ELF-1 (cell line): ENCODE measurements around the gene INSC.

Experiments used
- DNase-seq: peaks from one replicate; pipeline ENCODE4 v3.0.0-alpha.2; 2016; ENCODE audit warnings: low read depth, low spot score

Gene INSC

DNA sequence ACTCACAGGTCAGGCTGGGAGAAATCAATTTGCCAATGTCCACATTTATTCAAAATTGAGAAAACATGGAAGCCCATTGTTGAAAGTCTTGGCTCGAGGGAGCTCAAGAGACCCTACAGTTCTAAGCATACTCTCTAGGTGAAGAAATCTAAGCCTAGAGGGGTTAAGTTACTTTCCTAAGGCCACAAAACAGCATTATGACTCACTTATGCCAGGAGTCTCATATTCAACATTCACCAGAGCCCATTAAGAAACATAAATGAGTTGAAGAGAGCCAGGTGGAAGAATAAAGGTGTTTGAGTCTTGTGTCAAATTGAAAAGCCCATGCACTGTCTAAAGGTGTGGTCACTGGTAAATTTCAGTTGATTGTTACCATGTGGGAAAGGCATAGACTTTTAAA, 108.1 kb downstream of the INSC start:
- no peak for DNase-seq

DNA sequence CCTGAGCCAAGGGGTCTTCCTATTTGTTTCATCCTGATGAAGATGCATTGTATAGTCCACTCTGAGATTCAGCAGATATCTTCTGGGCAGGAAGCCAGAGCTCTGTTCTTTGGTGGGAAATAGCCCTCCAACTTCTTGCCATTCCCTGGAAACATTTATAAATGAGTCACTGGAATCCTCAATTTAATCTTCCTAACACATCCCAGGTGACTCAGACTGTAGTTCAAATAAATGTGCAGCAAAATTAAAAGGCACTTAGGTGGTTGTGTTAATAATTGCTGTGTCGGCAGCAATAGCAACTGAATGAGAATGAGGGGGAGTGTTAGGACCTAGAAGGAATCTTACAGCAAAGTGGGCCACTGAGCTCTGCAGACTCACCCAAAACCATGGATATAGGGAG, 108.6 kb downstream of the INSC start:
- no peak for DNase-seq

- no peak for DNase-seq
Measured at GRCh38 chr11:15224466-15224865, 109.7 kb downstream of the INSC start.

DNA sequence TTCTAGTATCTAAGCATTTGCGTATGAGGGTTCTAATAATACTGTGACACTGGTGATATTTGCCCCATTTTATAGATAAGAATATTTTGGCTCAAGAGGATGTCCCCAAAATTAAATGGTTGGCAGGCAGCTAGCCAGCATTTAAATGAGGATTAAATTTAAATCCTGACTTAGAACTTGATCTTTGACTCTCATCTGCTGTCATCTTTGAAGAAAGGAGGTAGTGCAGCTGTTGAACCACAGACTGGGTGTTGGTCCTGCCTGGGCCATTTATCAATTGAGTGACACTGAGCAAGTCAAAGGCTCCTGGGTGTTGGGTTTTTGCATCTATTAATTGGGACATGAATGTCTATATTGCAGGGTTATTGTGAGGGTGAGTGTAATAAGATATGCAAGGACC, 112.3 kb downstream of the INSC start:
- no peak for DNase-seq

DNA sequence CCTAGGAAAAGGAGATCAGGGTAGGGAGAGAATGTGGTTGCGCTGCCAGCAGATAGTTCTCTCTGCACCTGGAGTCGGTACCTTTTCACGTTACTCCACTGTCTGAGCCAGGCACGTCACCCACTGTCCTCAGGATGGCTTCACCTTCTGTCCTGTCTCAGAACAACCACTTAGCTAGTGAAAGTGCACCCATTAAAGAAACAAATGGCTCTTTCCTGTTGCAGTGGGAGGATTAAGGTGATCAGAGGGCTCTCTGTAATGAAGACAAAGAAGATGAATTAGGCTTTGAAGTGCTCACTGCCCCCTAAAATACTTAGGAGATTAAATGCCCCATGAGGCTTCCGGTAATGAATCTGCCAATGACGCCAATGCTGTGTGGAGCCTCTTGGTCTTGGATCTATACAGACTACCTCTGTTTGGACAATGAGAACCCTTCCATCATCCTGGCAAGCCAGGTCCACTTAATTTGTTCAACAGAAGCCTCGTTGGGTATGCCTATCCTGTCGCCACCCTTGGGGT, 113.7 kb downstream of the INSC start:
- DNase-seq: no peak

- no peak for DNase-seq
Measured at GRCh38 chr11:15229069-15229468, 114.3 kb downstream of the INSC start.

- no peak for DNase-seq
Measured at GRCh38 chr11:15232496-15232895, 117.8 kb downstream of the INSC start.

- DNase-seq: no peak
Measured at GRCh38 chr11:15233371-15234165, 118.8 kb downstream of the INSC start.

GRCh38 chr11:15234796-15235195, 120.1 kb downstream of the INSC start:
- no peak for DNase-seq

DNA sequence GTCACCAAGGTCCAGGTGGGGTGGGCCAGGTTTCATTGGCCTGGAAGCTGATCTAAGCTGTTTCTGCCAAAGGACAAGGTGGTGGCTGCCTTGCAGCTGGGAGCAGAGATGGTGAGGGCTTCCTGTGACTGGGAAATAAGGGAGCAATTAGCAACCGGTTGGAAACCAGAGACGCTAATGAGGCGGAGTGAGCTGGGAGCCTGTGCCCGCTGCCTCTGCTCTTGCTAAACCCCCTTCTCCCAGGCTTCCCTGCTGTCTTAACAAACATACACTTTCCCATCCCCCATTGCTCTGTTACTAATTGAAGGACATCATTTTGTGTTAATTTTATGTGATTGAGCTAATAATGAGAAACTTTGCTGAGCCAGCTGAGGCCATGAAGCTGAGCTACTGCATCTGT, 121.8 kb downstream of the INSC start:
- DNase-seq: peak; percentile 17

- no peak for DNase-seq
Measured at GRCh38 chr11:15238856-15239255, 124.1 kb downstream of the INSC start.

- no peak for DNase-seq
Measured at GRCh38 chr11:15248749-15249148, 134.0 kb downstream of the INSC start.

- no peak for DNase-seq
Measured at GRCh38 chr11:15258433-15259165, 143.9 kb downstream of the INSC start.

DNA sequence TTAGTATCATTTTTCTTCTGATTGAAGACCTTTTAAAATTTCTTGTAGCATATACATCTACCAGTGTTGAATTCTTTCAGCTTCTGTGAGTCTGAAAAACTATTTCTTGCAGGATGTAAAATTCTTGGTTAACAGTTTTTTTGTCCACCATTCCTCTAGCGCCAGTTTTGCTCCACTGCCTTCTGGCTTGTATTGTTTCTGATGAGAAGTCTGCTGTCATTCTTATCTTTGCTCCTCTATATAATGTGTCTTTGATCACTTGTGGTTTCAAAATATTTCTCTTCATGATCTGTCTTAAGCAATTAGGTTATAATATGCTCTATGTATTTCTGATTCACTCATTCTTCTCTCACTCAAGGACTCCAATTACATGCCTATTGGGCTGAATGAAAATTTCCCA, 152.3 kb downstream of the INSC start:
- DNase-seq: no peak

- no peak for DNase-seq
Measured at GRCh38 chr11:15268598-15268997, 153.9 kb downstream of the INSC start.

GRCh38 chr11:15275141-15275540, 160.4 kb downstream of the INSC start:
- no peak for DNase-seq

DNA sequence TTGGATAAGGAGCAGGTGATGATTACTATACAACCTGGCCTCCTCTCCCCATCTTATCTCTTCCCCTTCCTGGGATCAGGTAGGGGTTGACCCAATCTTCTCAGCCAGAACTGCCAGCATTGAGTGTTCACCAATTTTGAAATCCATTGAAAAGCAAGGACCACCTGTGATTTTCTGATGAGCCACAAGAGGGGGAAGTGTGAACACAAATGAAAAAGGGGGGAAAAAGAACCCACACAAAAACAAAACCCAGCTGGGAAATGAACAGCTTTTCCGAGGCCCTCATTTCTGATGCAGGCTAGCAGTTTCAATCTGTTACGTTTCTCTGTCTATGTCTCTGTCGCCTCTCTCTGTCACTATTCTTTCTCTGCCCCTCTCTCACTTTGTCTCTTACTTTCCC, 161.9 kb downstream of the INSC start:
- DNase-seq: peak; percentile 23

GRCh38 chr11:15278128-15278527, 163.4 kb downstream of the INSC start:
- DNase-seq: no peak

DNA sequence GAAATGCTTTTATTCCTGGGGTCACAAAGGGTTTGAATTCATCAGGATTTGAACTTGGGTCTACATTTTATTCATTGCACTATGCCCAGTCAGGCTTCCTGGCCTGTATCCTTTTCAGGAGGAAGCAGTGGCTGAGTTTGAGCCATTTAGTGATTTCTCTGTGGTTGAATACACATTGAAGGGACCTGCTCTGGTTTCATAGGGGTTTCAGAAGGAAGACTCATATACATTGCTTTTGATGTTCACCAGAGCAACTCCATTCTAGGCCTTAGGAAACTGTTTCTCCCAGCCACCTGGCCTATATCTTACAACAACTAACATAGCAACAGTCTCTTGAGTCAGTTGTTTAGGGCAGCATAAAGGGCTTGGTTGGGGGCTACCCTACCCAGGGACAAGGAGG, 165.7 kb downstream of the INSC start:
- no peak for DNase-seq

- no peak for DNase-seq
Measured at GRCh38 chr11:15282754-15283153, 168.0 kb downstream of the INSC start.

DNA sequence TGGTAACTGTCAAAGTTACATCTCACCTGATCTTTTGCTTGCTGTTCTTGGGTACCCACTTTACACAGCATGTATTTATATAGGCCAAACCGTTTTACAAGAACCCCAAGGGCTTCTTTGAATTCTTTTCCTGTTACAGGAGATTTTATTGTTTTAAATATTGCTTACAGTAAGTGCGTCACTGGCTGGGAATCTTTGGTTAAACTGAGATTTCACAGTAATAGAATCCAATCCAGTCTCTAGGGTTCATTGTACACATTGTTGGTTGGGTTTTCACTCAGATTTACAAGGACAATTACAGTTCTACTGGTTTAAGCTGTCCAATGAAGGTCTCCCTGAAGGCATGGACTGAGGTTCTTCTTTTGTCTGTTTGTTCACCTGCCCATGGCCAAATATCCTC, 171.7 kb downstream of the INSC start:
- no peak for DNase-seq

DNA sequence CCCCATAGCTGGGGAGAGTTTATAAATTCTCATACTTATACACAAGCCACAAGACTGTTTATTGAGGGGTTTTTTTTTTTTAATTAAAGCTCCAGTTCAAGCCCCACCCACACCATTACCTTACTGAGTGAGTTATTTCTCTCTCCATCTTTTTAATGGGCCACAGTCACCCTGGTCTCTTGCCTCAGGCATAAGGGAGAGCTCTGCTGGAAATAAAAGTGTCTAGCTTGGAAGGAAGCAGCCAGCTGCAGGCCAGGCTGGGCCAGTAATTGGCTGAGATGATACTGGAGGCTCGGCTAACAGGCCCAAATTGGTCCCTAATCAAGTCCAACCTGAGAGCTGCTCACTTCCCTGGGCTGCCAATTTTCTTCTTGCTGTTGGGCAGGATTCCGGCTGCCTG, 174.1 kb downstream of the INSC start:
- peak; percentile 45 for DNase-seq

DNA sequence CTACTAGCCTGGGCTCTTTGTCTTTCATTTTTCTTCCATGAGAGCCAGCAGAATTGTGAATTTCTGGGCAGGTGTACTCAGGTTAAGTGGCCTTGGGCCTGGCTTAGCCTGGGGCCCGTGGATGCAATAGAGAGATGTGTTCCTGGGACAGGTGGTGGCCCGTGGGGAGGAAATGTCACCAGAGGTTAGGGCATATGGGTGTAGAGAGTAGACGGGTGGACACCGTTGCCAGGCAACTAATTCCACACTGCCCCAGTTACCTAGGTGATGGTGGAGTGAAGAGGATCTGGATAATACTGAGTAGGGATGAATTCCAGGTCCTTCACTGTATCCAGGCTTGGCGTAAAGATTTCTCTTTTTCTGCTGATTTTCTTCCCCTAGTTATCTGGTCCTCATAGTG, 175.0 kb downstream of the INSC start:
- DNase-seq: no peak
